NCI-H524 treated with DMSO at 0.1 percent for 48 hours (cell line): ENCODE data around the gene MTG1.
"Not testable (repeated sequence)": the region's sequence is repeated elsewhere in the genome, so short reads cannot be mapped to it uniquely, and the experiment has no call there.

Source experiments
- DNase-seq: peaks from one replicate; lab custom pipeline; 2025; lab: John Stamatoyannopoulos, UW

MTG1 gene

GRCh38 chr10:133359554-133359971, 34.4 kb upstream of the MTG1 start:
- DNase-seq: no peak

- no peak for DNase-seq
These were observed 33.9 kb upstream of the MTG1 start for GRCh38 chr10:133359972-133360610.

- DNase-seq: peak; percentile 70
These were observed 32.7 kb upstream of the MTG1 start for GRCh38 chr10:133361227-133361626.

- DNase-seq: no peak
These were observed 32.0 kb upstream of the MTG1 start for GRCh38 chr10:133361773-133362441.

GRCh38 chr10:133362846-133363245, 31.1 kb upstream of the MTG1 start:
- DNase-seq: no peak

- no peak for DNase-seq
These were observed 29.1 kb upstream of the MTG1 start for GRCh38 chr10:133364645-133365431.

GRCh38 chr10:133365461-133366129, 28.4 kb upstream of the MTG1 start:
- no peak for DNase-seq

- DNase-seq: no peak
These were observed 27.9 kb upstream of the MTG1 start for GRCh38 chr10:133366130-133366478.

GRCh38 chr10:133366751-133367150, 27.2 kb upstream of the MTG1 start:
- DNase-seq: no peak

GRCh38 chr10:133367461-133367860, 26.5 kb upstream of the MTG1 start:
- DNase-seq: not testable (repeated sequence)

- DNase-seq: no peak
These were observed 25.8 kb upstream of the MTG1 start for GRCh38 chr10:133368153-133368552.

- DNase-seq: no peak
These were observed 23.7 kb upstream of the MTG1 start for GRCh38 chr10:133370030-133370786.

GRCh38 chr10:133372507-133372906, 21.4 kb upstream of the MTG1 start:
- DNase-seq: no peak

- DNase-seq: no peak
These were observed 20.5 kb upstream of the MTG1 start, which contains the start of gene ECHS1 for GRCh38 chr10:133373174-133374090. ECHS1 (minus strand) TSS chr10:133373354; CDS start chr10:133373333, 21 bp downstream.

GRCh38 chr10:133375357-133376115, 18.4 kb upstream of the MTG1 start:
- no peak for DNase-seq

GRCh38 chr10:133376183-133376582, 17.8 kb upstream of the MTG1 start:
- not testable (repeated sequence) for DNase-seq

- no peak for DNase-seq
These were observed 16.7 kb upstream of the MTG1 start for GRCh38 chr10:133377025-133377817.

- DNase-seq: no peak
These were observed 16.1 kb upstream of the MTG1 start for GRCh38 chr10:133377818-133378250.
